ENCODE data around the gene SHROOM3.

- TF ChIP-seq CTCF (IDR thresholded peaks at IDR 0.05; ENCODE audit: insufficient read depth, low read length, poor library complexity, severe bottlenecking) = no peak
- no peak for TF ChIP-seq EZH2phosphoT487 (conservative IDR thresholded peaks at IDR 0.05; ENCODE audit: low read length)
These were observed 279.2 kb downstream of the SHROOM3 start for GRCh38 chr4:76714226-76714625.
